ENCODE results near the gene BMP8B.

DNA sequence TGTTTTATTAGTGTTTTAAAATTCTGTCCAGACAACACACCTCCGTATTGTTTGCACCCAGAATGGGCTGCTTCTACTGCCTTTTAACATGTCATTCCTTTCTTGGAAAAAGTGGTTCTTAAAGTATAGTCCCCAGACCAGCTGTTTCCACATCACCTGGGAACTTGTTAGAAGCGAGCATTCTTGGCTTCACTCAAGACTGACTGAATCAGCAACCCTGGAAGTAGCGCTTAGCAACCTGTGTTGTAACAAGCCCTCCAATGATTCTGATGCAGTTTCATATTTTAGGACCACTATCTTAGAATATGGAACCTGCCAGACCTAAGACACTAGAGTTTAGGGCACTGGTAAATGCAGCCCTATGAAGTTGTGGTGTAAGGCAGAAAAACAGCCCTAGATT is 55.9 kb downstream of the BMP8B start:
- TF ChIP-seq EZH2 (IDR thresholded peaks at IDR 0.05; ENCODE audit: insufficient read depth, poor library complexity, severe bottlenecking) = no peak
- TF ChIP-seq EZH2phosphoT487 (IDR thresholded peaks at IDR 0.05; ENCODE audit: insufficient read depth, low read depth) = no peak

Data from GM23248 (cell line).